Neural cell (in vitro differentiated cells): ENCODE results near the gene MEX3D. TPM values are rescaled to one million over a fixed set of nuclear protein-coding genes. Genes with fewer than 3 reads are reported as not detected.

Source experiments
- H2AFZ ChIP-seq: fragments of 200-600, 300-800 bp; sonication (generic), shearing (Covaris generic); 2 replicates; pipeline ENCODE4 v1.6.0; 2014; ENCODE audit warnings: low read depth, mild to moderate bottlenecking, antibody characterized with exemption, low read length, moderate library complexity
- H3F3A ChIP-seq: fragments of 200-600 bp; shearing (Covaris generic); 2 replicates; pipeline ENCODE4 v1.6.1; 2016; ENCODE audit warnings: mild to moderate bottlenecking, moderate library complexity, mixed read lengths, antibody characterized with exemption, low read length; ENCODE audit not compliant: insufficient read depth, poor library complexity, severe bottlenecking
- H3K27ac ChIP-seq: fragments of 200-600, 300-800 bp; sonication (generic), shearing (Covaris generic); 2 replicates; pipeline ENCODE4 v1.5.1; 2014; ENCODE audit warnings: mild to moderate bottlenecking, low read length, moderate library complexity
- H3K27me3 ChIP-seq: fragments of 300-800, 200-600 bp; sonication (generic), shearing (Covaris generic); 2 replicates; pipeline ENCODE4 v1.6.0; 2014; ENCODE audit warnings: mild to moderate bottlenecking, low read depth, low read length, moderate library complexity; ENCODE audit not compliant: insufficient read depth
- H3K36me3 ChIP-seq: fragments of 300-800, 200-600 bp; sonication (generic), shearing (Covaris generic); 2 replicates; pipeline ENCODE4 v1.5.1; 2014; ENCODE audit warnings: mild to moderate bottlenecking, antibody characterized with exemption, low read length, moderate library complexity; ENCODE audit not compliant: insufficient read depth
- H3K4me2 ChIP-seq: fragments of 300-800, 200-600 bp; sonication (generic), shearing (Covaris generic); 2 replicates; pipeline ENCODE4 v1.6.0; 2014; ENCODE audit warnings: mild to moderate bottlenecking, low read length
- H3K4me3 ChIP-seq: fragments of 300-800, 200-600 bp; sonication (generic), shearing (Covaris generic); 2 replicates; pipeline ENCODE4 v1.5.1; 2014; ENCODE audit warnings: mild to moderate bottlenecking, low read length, moderate library complexity
- H3K79me2 ChIP-seq: fragments of 200-600 bp; shearing (Covaris generic); replicated peaks from 2 replicates; pipeline ENCODE4 v1.6.0; 2014; ENCODE audit warnings: mild to moderate bottlenecking, low read length, moderate library complexity; ENCODE audit not compliant: insufficient read depth
- H3K9ac ChIP-seq: fragments of 300-800, 200-600 bp; sonication (generic), shearing (Covaris generic); 2 replicates; pipeline ENCODE4 v1.6.1; 2016; ENCODE audit warnings: mild to moderate bottlenecking, low read length, mixed read lengths
- H3K9me2 ChIP-seq: fragments of 200-600 bp; shearing (Covaris generic); 2 replicates; pipeline ENCODE4 v1.6.1; 2016; ENCODE audit warnings: mild to moderate bottlenecking, low read length, mixed read lengths; ENCODE audit not compliant: insufficient read depth
- H3K9me3 ChIP-seq: fragments of 200-600, 300-800 bp; sonication (generic), shearing (Covaris generic); 2 replicates; pipeline ENCODE4 v1.6.1; 2016; ENCODE audit warnings: mild to moderate bottlenecking, mixed run types, low read length, moderate library complexity, mixed read lengths
- H4K20me1 ChIP-seq: fragments of 200-600 bp; shearing (Covaris generic); 2 replicates; pipeline ENCODE4 v1.6.1; 2016; ENCODE audit warnings: mild to moderate bottlenecking, mixed run types; ENCODE audit not compliant: insufficient read depth
- CTCF ChIP-seq: fragments of 450-650 bp; IDR thresholded peaks from 2 replicates; pipeline ENCODE4 v1.5.1; 2014; ENCODE audit warnings: antibody characterized with exemption, mild to moderate bottlenecking, moderate library complexity; ENCODE audit not compliant: poor library complexity, severe bottlenecking
- EP300 ChIP-seq: fragments of 450-650 bp; conservative IDR thresholded peaks from 2 replicates; pipeline ENCODE4 v1.6.1; 2014; ENCODE audit warnings: antibody characterized with exemption, mild to moderate bottlenecking, moderate library complexity; ENCODE audit not compliant: poor library complexity, severe bottlenecking
- EZH2 ChIP-seq: fragments of 200-600, 300-800 bp; shearing (Covaris generic), sonication (generic); IDR thresholded peaks from 2 replicates; pipeline ENCODE4 v1.6.1; 2014; ENCODE audit warnings: antibody characterized with exemption, low read length, borderline replicate concordance, mild to moderate bottlenecking; ENCODE audit not compliant: insufficient read depth, poor library complexity, severe bottlenecking
- MXI1 ChIP-seq: fragments of 450-650 bp; conservative IDR thresholded peaks from 2 replicates; pipeline ENCODE4 v1.6.1; 2014; ENCODE audit warnings: antibody characterized with exemption, mild to moderate bottlenecking; ENCODE audit not compliant: poor library complexity, severe bottlenecking
- POLR2AphosphoS5 ChIP-seq: IDR thresholded peaks from 2 replicates; pipeline ENCODE4 v1.6.1; 2012
- RAD21 ChIP-seq: fragments of 450-650 bp; conservative IDR thresholded peaks from 2 replicates; pipeline ENCODE4 v1.6.1; 2014; ENCODE audit warnings: antibody characterized with exemption, mild to moderate bottlenecking, moderate library complexity
- REST ChIP-seq: IDR thresholded peaks from 2 replicates; pipeline ENCODE4 v1.6.1; 2012; ENCODE audit warnings: borderline replicate concordance
- SMC3 ChIP-seq: fragments of 450-650 bp; conservative IDR thresholded peaks from 2 replicates; pipeline ENCODE4 v1.6.1; 2014; ENCODE audit warnings: antibody characterized with exemption, mild to moderate bottlenecking, moderate library complexity; ENCODE audit not compliant: poor library complexity
- TAF1 ChIP-seq: IDR thresholded peaks from 2 replicates; pipeline ENCODE4 v1.6.1; 2012; ENCODE audit warnings: low read depth
- polyA plus RNA-seq: library from polyadenylated mRNA; depleted of rRNA; stranded (reverse); fragments of >200 nt; gene quantifications from 2 replicates; pipeline ENCODE4 v1.2.3, GENCODE V29; 2014

MEX3D gene
- polyA plus RNA-seq, 1 donor from 2014 or later, result 20.8 TPM

- TF ChIP-seq EZH2 (no peak), EP300 (no peak), SMC3 (no peak), TAF1 (no peak), RAD21 (no peak), CTCF (no peak), MXI1 (no peak)
- Histone ChIP-seq H4K20me1 (no peaks in the 10 kb centered on the region), H3K27me3 (peaks cover 24% of the 10 kb centered on the region), H3K27ac (no peak overlapping the region), H3K79me2 (no peaks in the 10 kb centered on the region), H3K4me3 (no peak overlapping the region), H3K9ac (no peak overlapping the region), H3K9me2 (no peaks in the 10 kb centered on the region), H3K4me2 (no peak overlapping the region), H2AFZ (no peak overlapping the region), H3F3A (no peaks in the 10 kb centered on the region), H3K36me3 (no peaks in the 10 kb centered on the region), H3K9me3 (no peaks in the 10 kb centered on the region)
Observed at GRCh38 chr19:1522838-1523237, 45.3 kb downstream of the MEX3D start.

- H2AFZ ChIP-seq, result no peak overlapping the region
- no peaks in the 10 kb centered on the region for H3K36me3 ChIP-seq
- no peaks in the 10 kb centered on the region for H3K79me2 ChIP-seq
- H3K4me2 ChIP-seq, result no peak overlapping the region
- no peaks in the 10 kb centered on the region for H4K20me1 ChIP-seq
- no peak overlapping the region for H3K9ac ChIP-seq
- no peaks in the 10 kb centered on the region for H3K9me3 ChIP-seq
- no peak overlapping the region for H3K4me3 ChIP-seq
- H3K27ac ChIP-seq, result no peak overlapping the region
- H3F3A ChIP-seq, result no peaks in the 10 kb centered on the region
- peaks cover 24% of the 10 kb centered on the region for H3K27me3 ChIP-seq
- no peaks in the 10 kb centered on the region for H3K9me2 ChIP-seq
- TF ChIP-seq TAF1 (no peak), REST (no peak), RAD21 (no peak), EP300 (no peak), SMC3 (no peak), CTCF (no peak), POLR2AphosphoS5 (no peak), MXI1 (no peak), EZH2 (no peak)
Observed at GRCh38 chr19:1522061-1522460, 46.1 kb downstream of the MEX3D start.
